Fibroblast of lung (primary cell): ENCODE measurements around the gene TBXAS1.

ENCODE experiments used
- CTCF ChIP-seq, 2 donors: IDR thresholded peaks in 1 of 2; conservative IDR thresholded peaks in 1 of 2; 1 replicate in 1 of 2; 2 replicates in 1 of 2; pipeline ENCODE4 v1.5.1; 2011 to 2012; ENCODE audit warnings: low read length in 2 of 2, control low read depth in 1 of 2, inconsistent platforms in 1 of 2, low read depth in 1 of 2, mild to moderate bottlenecking in 1 of 2
- EZH2 ChIP-seq: IDR thresholded peaks from 2 replicates; pipeline ENCODE4 v1.5.1; 2012; ENCODE audit warnings: low read length, control low read depth, mild to moderate bottlenecking; ENCODE audit errors: missing control alignments

GRCh38 chr7:139991911-139992310 is 162.8 kb downstream of the TBXAS1 start:
- TF ChIP-seq CTCF (conservative IDR thresholded peaks at IDR 0.05 in 1 of 2, IDR thresholded peaks at IDR 0.05 in 1 of 2; ENCODE audit: low read depth in 1 of 2, low read length in 2 of 2) (no peak), EZH2 (no peak)
